GM21786 (cell line): Measurements from ENCODE around the gene DEFB131B.
"Not testable (repeated sequence)": the region's sequence is repeated elsewhere in the genome, so short reads cannot be mapped to it uniquely, and the experiment has no call there.

Experiments used
- ATAC-seq: cut with Tn5 transposase; IDR thresholded peaks from one replicate; pipeline ENCODE4 v1.9.1; 2021; ENCODE audit not compliant: unreplicated experiment

DEFB131B gene, protein sequence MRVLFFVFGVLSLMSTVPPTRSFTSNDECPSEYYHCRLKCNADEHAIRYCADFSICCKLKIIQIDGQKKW

GRCh38 chr11:71878059-71878458 lies at the start of gene DEFB131B:
DEFB131B (plus strand) TSS chr11:71878453; CDS start chr11:71878453, 0 bp downstream.
- not testable (repeated sequence) for ATAC-seq

DNA sequence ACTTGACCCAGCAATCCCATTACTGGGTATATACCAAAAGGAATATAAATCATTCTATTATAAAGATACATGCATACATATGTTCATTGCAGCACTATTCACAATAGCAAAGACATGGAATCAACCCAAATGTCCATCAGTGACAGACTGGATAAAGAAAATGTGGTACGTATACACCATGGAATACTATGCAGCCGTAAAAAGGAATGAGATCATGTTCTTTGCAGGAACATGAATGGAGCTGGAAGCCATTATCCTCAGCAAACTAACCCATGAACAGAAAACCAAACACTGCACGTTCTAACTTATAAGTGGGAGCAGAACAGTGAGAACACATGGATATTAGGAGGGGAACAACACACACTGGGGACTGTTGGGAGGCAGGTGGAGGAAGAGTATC lies 49.0 kb upstream of the DEFB131B start:
- ATAC-seq: not testable (repeated sequence)

DNA sequence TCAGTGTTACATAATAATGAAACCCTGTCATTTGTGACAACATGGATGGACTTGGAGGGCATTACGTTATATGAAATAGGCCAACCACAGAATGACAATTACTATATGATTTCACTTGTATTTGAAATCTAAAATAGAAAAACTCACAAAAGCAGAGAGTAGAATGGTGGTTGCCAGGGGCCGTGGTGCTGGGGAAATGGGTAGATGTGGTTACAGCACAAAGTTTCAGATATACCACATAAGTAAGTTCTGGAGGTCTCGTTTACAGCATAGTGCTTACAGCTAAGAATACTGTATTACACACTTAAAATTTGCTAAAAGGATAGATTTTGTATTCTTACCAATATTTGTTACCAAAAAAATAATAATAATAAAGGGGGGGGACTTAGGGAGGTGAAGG lies 48.6 kb upstream of the DEFB131B start:
- not testable (repeated sequence) for ATAC-seq

- not testable (repeated sequence) for ATAC-seq
Measured at GRCh38 chr11:71832811-71833210, 45.4 kb upstream of the DEFB131B start, which contains the start of gene DEFB108B. DEFB108B (plus strand) TSS chr11:71833200; CDS start chr11:71833200, 0 bp downstream.

- not testable (repeated sequence) for ATAC-seq
Measured at GRCh38 chr11:71842720-71843119, 35.5 kb upstream of the DEFB131B start.

DNA sequence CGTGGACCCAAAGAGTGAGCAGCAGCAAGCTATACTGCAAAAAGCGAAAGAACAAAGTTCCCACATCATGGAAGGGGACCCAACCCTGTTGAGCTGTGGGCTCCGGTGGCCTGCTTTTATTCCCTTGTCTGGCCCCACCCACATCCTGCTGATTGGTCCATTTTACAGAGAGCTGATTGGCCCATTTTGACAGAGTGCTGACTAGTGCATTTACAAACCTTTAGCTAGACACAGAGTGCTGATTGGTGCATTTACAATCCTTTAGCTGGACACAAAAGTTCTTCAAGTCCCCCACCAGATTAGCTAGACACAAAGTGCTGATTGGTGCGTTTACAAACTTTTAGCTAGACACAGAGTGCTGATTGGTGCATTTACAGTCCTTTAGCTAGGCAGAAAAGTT lies 34.9 kb upstream of the DEFB131B start:
- not testable (repeated sequence) for ATAC-seq

- ATAC-seq: no peak
Measured at GRCh38 chr11:71843858-71844257, 34.4 kb upstream of the DEFB131B start.

DNA sequence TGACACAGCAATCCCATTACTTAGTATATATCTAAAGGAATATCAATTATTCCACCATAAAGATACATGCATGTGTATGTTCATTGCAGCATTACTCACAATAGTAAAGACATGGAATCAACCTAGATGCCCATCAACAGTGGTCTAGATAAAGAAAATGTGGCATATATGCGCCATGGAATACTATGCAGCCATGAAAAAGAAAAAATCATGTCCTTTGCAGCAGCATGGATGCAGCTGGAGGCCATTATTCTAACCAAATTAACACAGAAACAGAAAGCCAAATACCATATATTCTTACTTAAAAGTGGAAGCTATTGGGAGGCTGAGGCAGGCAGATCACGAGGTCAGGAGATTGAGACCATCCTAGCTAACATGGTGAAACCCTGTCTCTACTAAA lies 24.4 kb upstream of the DEFB131B start:
- ATAC-seq: not testable (repeated sequence)

- not testable (repeated sequence) for ATAC-seq
Measured at GRCh38 chr11:71855880-71856279, 22.4 kb upstream of the DEFB131B start.

GRCh38 chr11:71860835-71861234 lies 17.4 kb upstream of the DEFB131B start:
- ATAC-seq: not testable (repeated sequence)

GRCh38 chr11:71863978-71864627 lies 14.2 kb upstream of the DEFB131B start:
- ATAC-seq: not testable (repeated sequence)

DNA sequence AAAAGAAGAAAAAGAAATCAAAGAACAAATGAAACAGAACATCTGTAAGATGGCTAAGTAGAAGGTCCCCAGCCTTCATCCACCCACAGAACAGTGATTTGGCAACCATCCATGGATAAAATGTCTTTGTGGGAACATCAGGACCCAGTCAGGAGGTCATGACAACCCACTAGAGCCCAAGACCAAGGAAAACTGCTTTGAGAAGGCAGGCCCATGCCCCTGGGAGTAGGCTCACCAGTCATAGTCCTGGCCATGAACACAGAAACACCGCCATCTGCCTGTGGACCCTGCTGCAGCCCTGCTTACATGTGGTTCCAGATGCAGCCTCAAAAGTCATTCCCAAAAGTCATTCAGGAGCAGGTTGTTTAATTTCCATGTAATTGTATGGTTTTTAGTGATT lies 11.0 kb upstream of the DEFB131B start:
- ATAC-seq: not testable (repeated sequence)

DNA sequence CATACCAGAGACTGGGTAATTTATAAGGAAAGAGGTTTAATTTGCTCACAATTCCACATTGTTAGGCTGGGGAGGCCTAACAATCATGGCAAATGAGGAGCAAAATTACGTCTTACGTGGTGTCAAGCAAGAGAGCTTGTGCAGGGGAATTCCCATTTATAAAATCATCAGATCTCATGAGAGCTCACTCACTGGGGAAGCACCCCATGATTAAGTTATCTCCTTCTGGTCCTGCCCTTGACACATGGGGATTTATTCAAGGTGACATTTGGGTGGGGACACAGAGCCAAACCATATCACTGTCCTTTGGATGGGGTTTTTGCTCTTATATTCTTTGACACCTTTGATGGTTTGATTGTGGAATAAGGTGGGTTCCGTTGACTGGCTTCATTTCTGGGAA lies 8.3 kb upstream of the DEFB131B start:
- ATAC-seq: not testable (repeated sequence)

DNA sequence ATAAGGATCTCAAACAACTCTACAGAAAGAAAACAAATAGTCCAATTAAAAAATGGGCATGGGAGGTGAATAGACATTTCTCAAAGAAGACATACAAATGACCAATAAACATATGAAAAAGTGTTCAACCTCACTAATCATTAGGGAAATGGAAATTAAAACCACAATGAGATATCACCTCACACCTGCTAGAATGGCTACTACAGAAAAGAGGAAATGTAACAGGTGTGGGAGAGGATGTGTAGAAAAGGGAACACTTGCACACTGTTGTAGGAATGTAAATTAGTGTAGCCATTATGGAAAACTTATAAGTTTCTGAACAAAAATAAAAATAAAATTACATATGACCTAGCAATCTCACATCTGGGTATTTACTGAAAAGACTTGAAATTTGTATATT lies 7.6 kb upstream of the DEFB131B start:
- ATAC-seq: not testable (repeated sequence)

DNA sequence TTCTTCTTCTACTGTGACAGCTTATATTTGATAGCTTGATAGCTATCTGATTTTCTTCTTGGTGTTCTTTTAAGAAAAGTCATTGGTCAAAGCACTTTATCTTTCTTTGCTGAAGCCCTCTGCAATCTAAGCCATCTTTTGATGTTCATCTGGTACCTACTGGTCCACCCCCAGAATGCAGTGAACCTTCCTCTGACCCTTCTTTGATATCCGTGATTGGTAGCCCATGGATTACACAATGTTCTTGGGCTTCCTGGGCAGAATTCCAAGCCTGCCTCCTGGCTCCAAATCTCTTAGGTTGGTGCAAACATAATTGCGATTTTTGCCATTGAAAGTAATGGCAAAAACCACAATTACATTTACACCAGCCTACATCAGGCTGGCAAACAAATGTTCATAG lies 2.0 kb upstream of the DEFB131B start:
- ATAC-seq: not testable (repeated sequence)

DNA sequence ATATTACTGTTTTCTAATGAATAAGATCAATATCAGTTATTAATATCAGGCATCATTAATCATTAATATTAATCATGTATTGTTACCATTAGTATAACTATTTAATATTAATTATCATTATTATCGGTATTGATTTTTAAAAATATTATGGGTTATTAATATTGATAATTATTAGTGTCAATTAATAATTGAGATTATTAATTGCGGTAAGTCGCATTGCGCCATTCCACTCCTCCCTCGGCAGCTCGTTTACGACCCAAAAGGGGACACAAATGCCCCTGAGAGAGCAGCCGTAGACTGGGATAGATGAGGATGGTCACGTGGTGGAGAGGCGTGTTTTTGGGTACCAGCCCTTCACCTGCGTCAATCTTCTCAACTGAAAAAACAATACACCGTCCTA lies 7.6 kb downstream of the DEFB131B start:
- ATAC-seq: not testable (repeated sequence)

GRCh38 chr11:71888335-71889010 lies 10.2 kb downstream of the DEFB131B start:
- ATAC-seq: not testable (repeated sequence)

GRCh38 chr11:71889181-71889872 lies 11.1 kb downstream of the DEFB131B start:
- not testable (repeated sequence) for ATAC-seq

DNA sequence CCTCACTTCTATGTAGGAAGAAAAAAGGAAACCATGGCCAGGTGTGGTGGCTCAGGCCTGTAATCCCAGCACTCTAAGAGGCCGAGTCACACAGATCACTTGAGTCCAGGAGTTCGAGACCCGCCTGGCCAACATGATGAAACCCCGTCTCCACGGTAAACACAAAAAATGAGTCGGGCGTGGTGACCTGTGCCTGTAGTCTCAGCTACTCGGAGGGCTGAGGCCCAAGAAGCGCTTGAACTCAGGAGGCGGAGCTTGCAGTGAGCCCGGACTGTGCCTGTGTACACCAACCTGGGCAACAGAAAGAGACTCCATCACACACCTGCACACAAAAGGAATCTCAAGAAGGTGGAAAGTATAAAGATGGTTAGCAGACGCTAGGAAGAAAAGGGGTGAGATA lies 17.7 kb downstream of the DEFB131B start:
- no peak for ATAC-seq

DNA sequence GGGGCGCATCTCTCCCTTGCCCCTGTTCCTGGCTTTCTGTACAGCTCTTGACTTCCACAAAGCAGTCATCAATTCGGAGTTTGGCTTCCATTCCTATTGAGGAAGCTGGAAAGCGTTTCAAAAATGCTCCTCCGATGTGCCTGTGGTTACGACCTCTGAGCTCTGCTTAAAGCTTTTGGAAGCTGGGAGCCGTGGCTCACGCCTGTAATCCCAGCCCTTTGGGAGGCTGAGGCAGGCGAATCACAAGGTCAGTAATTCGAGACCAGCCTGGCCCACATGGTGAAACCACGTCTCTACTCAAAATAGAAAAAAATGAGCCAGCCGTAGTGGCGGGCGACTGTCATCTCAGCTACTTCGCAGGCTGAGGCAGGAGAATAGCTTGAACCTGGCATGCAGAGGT lies 22.9 kb downstream of the DEFB131B start:
- not testable (repeated sequence) for ATAC-seq

DNA sequence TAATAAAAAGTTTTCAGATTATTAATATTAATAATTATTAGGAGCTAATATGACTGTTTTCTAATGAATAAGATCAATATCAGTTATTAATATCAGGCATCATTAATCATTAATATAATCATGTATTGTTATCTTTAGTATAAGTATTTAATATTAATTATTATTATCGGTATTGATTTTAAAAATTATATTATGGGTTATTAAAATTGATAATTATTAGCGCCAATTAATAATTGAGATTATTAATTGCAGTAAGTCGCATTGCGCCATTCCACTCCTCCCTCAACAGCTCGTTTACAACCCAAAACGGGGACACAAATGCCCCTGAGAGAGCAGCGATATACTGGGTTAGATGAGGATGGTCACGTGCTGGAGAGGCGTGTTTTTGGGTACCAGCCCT lies 30.0 kb downstream of the DEFB131B start:
- ATAC-seq: no peak
